HepG2 (cell line): ENCODE measurements around the gene BCL2L13. TPM values are rescaled to one million over a fixed set of nuclear protein-coding genes. Genes with fewer than 3 reads are reported as not detected.
A peak's percentile ranks its signal among the peaks of the same experiment; 100 is the strongest.

Experiments used
- FOXO4 ChIP-seq: sonication (generic); formaldehyde crosslinking; conservative IDR thresholded peaks from 2 replicates; pipeline ENCODE4 v1.8.1; 2023; ENCODE audit warnings: missing genetic modification reagents
- JUND ChIP-seq: sonication (generic); formaldehyde crosslinking; IDR thresholded peaks from 2 replicates; pipeline ENCODE4 v1.8.0; 2022; ENCODE audit warnings: mild to moderate bottlenecking, missing genetic modification reagents
- RARA ChIP-seq: IDR thresholded peaks from 2 replicates; pipeline ENCODE4 v1.6.1; 2016; ENCODE audit warnings: missing genetic modification reagents, missing compliant biosample characterization
- USF2 ChIP-seq, 2 experiments: sonication (generic) in 1 of 2; formaldehyde crosslinking in 1 of 2; IDR thresholded peaks; 2 replicates each; pipeline versions ENCODE4 v1.5.1 to v1.6.1; 2011 to 2020; ENCODE audit warnings: borderline replicate concordance in 1 of 2, low read depth in 1 of 2, low read length in 1 of 2, mild to moderate bottlenecking in 1 of 2, missing genetic modification reagents in 1 of 2, moderate library complexity in 1 of 2
- ZBTB7A ChIP-seq: sonication (generic); formaldehyde crosslinking; IDR thresholded peaks from 2 replicates; pipeline ENCODE4 v1.8.0; 2022; ENCODE audit warnings: mild to moderate bottlenecking, missing genetic modification reagents
- ZFAT ChIP-seq: sonication (generic); formaldehyde crosslinking; conservative IDR thresholded peaks from 2 replicates; pipeline ENCODE4 v1.8.1; 2023; ENCODE audit warnings: missing genetic modification reagents, inconsistent platforms
- polyA plus RNA-seq, 8 experiments: library from polyadenylated mRNA; depleted of rRNA in 3 of 8; stranded (reverse) in 7 of 8; unstranded in 1 of 8; fragments of >200 nt; fragmentation: Illumina TruSeq in 4 of 8; extraction: Trizol in 4 of 8; gene quantifications; 2 replicates each; pipeline versions ENCODE4 v1.2.1 to v1.2.3, GENCODE V29; 2011 to 2016; ENCODE audit warnings: low read depth in 4 of 8, missing spikeins in 1 of 8, mixed read lengths in 1 of 8; ENCODE audit not compliant: insufficient read depth in 1 of 8
- total RNA-seq, 5 experiments: library from RNA; depleted of rRNA; stranded (reverse); fragments of >200 nt; fragmentation: Illumina TruSeq; extraction: Trizol; gene quantifications; 2 replicates each; pipeline ENCODE4 v1.2.3, GENCODE V29; 2016; ENCODE audit warnings: low read depth in 1 of 5
- TF ChIP-seq, protein P1 (sequence below): fragments of 450-650 bp; IDR thresholded peaks from 2 replicates; pipeline ENCODE4 v1.6.1; 2016

Gene BCL2L13
- total and polyA plus RNA-seq, 2 of the 13 experiments (the other 11 are each of a cell fraction or from before 2014, with no cell fraction given), result 13.5 to 14.6 TPM

GRCh38 chr22:17637490-17638181, 921 bp upstream of the BCL2L13 start (continued):
- TF ChIP-seq, protein P1, sequence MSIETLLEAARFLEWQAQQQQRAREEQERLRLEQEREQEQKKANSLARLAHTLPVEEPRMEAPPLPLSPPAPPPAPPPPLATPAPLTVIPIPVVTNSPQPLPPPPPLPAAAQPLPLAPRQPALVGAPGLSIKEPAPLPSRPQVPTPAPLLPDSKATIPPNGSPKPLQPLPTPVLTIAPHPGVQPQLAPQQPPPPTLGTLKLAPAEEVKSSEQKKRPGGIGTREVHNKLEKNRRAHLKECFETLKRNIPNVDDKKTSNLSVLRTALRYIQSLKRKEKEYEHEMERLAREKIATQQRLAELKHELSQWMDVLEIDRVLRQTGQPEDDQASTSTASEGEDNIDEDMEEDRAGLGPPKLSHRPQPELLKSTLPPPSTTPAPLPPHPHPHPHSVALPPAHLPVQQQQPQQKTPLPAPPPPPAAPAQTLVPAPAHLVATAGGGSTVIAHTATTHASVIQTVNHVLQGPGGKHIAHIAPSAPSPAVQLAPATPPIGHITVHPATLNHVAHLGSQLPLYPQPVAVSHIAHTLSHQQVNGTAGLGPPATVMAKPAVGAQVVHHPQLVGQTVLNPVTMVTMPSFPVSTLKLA, result no peak
- TF ChIP-seq USF2 (IDR thresholded peaks at IDR 0.05; ENCODE audit: low read depth, low read length) (no peak), USF2 (CRISPR knock-in tag; IDR thresholded peaks at IDR 0.05; ENCODE audit: borderline replicate concordance) (no peak; the same call in 1 of the 2 replicates), FOXO4 (CRISPR knock-in tag) (0 out of 2 replicates have a peak, but pooled peaks have one; percentile 13), JUND (CRISPR knock-in tag) (no peak), ZFAT (CRISPR knock-in tag) (no peak), RARA (CRISPR knock-in tag) (no peak), ZBTB7A (CRISPR knock-in tag) (no peak)
